HG03565 (cell line): ENCODE results near the gene TMED7.

Source experiments
- ATAC-seq: cut with Tn5 transposase; IDR thresholded peaks from one replicate; pipeline ENCODE4 v1.9.1; 2021; ENCODE audit warnings: mild to moderate bottlenecking, moderate library complexity; ENCODE audit not compliant: unreplicated experiment

Gene TMED7

DNA sequence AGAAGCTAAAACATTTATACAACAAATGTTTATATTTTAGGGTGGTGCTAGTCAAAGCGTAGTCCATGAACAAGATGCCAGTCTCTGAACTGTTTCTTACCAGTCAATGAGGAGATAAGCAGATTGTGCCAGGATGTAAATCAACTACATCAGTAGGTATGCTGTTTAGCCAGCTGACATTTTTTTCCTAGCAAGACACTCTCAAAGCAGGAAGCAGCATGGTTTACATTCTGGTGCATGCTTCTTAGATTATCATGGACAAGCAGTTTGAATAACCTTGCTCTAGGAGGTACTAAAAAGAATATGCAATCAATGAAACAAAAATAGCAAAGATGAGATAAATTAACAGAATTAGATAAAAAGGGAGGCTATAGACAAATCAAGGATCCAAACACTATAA, 40.6 kb downstream of the TMED7 start:
- no peak for ATAC-seq

DNA sequence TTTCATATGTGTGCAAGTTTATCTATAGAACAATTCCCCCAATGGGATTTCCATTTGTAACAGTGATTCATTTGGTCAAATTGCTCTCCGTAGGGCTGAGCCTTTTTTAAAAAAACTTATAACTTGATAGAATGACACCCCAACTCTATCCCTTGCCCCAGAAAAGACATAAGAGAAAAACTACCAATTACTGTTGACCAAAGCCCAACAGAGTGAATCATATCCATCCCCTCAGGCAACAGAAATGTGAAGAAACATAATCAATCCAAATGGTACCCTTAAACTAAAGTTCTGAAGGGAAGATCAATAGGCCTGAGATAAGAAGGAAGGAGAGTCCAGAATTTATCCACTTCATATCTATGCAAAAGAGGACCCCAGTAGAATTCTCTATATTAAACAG, 41.3 kb downstream of the TMED7 start:
- ATAC-seq, result no peak

DNA sequence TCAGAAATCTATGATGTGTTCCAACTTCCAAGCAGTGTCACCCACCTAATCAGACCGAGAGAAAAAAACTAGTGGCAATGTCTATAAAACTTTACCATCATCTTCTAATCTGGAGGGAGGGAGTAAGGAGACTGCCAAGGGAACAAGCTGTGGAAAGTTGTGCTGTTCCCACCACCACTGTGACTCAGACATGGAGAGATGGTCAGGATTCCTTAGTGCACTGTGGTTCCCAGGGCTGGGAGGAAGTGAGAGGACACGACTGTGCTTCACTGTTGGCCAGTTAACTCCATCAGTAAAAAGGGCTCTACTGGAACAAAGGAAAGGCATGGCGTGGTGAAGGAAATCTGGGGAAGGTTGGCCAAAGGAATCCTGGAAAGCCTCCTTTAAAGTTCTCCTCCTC, 42.4 kb downstream of the TMED7 start:
- ATAC-seq, result no peak

DNA sequence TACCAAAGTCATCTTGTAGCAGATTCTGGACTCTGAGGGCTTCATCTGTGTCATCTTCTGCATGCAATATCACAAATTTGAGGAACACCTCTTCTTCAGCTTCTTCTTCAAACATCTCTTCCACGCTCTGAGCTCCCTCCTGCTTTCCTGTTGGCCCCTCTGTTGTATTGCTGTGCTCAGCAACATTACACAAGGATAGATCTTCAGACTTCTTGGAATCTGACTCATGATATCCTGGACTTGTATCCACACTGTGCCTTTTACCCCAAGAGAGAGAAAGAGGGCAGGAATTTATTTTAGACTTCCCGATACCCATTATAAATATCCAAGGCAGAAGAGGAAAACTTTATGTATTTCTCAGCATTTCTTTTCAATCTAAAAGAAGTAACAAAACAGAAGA, 44.9 kb downstream of the TMED7 start:
- no peak for ATAC-seq

DNA sequence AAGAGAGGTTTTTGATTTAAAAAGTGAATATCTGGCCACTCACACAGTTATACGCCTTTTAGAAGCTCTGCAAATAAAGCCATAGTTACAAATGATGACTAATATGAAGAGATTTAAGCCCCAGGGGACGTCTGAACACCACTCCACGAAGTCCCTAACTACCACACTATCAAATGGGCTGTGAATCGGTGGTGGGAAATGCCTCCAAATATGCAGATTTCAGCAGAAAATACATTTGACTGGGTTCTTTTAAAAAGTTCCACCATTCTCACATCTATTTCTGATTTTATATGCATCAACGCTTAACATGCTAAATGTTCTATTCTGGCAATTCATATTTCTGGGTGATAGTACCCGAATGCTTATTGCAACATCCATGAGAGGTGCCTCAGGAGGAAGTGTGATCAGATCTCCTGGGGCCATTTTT, 46.1 kb downstream of the TMED7 start:
- ATAC-seq, result peak; percentile 57

GRCh38 chr5:115579216-115579615, 46.6 kb downstream of the TMED7 start:
- no peak for ATAC-seq

- ATAC-seq, result peak; percentile 37
These were observed 47.2 kb downstream of the TMED7 start for GRCh38 chr5:115578657-115579056.

GRCh38 chr5:115577741-115578140, 48.1 kb downstream of the TMED7 start:
- ATAC-seq, result no peak

GRCh38 chr5:115577329-115577728, 48.5 kb downstream of the TMED7 start:
- no peak for ATAC-seq

DNA sequence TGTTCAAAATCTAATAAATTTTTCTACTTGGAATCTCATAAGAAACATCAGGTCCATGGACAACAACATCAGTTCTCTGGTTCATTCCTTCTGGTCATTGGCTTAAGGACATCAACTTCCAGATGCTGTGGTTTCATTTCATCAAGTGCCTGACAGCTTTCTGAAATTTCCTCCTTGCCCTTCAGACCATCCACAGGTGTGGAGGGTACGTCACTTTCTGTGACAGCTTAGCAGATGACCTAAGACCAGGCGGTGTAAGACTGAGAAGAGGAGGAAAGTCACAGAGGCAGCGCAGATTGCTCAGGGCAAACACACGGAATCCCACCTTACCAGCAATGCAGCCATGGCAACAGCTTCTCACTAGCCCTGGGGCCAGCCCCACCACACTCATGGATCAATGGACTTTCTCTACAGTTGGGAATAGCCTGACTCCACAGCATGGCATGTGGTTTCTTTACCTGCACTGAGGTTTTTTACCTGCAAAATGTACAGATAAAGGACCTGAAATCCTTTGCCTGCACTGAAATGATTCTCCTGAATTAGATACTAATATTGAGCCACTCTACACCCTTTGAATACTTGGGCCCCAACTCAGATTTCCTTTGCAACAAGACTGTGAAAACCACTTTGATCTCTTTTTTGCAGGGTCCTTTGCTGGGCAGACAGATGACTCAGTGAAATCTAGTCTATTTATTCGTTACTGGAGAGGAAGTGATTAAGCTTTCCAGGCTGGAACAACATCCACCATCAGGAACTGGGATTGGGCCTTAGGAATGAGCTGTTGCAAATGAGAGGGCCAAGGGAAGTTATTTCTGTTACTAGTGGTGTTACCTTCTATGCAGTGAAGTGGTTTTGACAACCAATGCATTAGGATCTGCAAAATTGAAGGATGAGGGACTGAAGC, 50.4 kb downstream of the TMED7 start:
- ATAC-seq, result peak; percentile 29

DNA sequence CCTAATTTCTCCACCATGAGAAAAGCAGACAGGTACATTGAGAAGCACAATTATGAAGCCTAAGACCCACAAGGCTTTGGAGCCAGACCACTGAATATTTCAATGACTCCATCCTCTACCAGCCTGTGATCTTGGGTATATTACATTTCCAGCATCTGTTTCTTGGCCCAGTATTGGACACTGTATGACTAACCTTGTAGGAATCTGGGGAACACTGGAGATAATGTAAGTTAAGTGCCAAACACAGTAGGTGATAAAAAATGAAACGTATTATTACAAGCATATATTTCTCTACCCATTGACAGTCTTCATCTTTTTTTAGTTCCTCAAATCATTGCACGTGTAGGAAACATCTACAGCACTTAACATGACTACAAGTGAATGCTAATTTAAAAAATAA, 52.7 kb downstream of the TMED7 start:
- no peak for ATAC-seq

DNA sequence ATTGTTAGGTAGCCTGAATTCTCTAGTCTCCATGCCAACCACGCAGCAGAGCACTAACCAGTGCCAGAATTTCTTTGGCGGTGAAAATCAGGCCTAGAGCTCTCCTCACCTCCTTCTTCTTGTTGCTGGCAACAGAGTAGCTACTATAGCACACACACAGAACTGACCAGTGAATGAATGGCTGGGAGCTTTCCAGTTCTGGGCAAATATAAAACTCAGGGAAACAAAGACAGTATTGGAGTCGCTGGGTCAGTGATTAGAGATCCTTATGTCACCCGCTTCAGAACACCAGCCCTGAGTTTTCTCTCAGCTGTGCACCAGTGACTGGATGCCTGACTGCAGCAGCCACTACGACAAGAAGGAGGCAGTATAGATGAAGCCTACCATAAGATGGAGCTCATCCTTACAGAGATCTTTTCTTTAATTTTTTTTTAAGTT, 54.4 kb downstream of the TMED7 start:
- ATAC-seq, result no peak

DNA sequence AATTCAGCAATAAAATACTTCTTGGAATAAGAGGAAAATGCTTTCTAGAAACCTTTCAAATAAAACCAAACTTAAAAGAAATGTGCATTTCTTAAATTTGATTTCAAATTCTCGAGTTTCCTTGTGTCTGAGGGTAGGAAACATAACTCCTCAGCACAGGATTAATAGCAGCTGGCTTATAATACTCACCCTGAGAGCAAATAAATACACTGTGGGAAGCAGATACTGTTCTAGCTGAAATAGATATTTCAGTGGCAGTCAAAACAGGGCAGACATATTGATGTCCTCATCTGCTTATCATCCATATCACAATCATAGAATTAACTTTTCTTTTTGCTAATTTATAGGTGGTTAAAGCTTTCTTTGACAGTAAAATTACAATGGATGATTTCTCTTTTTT, 57.2 kb downstream of the TMED7 start:
- ATAC-seq, result no peak

GRCh38 chr5:115565233-115565632, 60.6 kb downstream of the TMED7 start:
- ATAC-seq, result no peak
